HCT116 (cell line): ENCODE results near the gene RTN1. TPM values are rescaled to one million over a fixed set of nuclear protein-coding genes. Genes with fewer than 3 reads are reported as not detected.

Experiments
- ATAC-seq: fragments of 200-7000 bp; cut with Tn5 transposase; 2 replicates; pipeline ENCODE4 v1.9.1; 2020; ENCODE audit warnings: mild to moderate bottlenecking, moderate library complexity
- BruUV-seq: library from RNA; stranded (reverse); fragments of 400-500 nt; replicated peaks from 2 replicates; lab custom pipeline; 2021; lab: Mats Ljungman, UMichigan
- CTCF ChIA-PET: fragments of 300-600 bp; sonication (Branson Sonifier 250); formaldehyde crosslinking; loops from one replicate; lab custom pipeline; 2021; ENCODE audit warnings: antibody characterized with exemption; lab: Charles Lee
- POLR2A ChIA-PET: fragments of 300-600, 350-600 bp; sonication (Branson Sonifier 250); formaldehyde crosslinking; loops from one replicate; lab custom pipeline; 2021; ENCODE audit warnings: antibody characterized with exemption; lab: Charles Lee
- RAD21 ChIA-PET, 2 experiments: fragments of 300-600 bp; sonication (Branson Sonifier 250); formaldehyde crosslinking; loops; one replicate each; lab custom pipeline; 2023; ENCODE audit warnings: low total read pairs in 2 of 2; ENCODE audit not compliant: uncharacterized antibody in 2 of 2, unreplicated experiment in 2 of 2, low non-redundant PET in 1 of 2; lab: Charles Lee
- DNase-seq: peaks from one replicate; pipeline ENCODE4 v3.0.0-alpha.2; 2010; ENCODE audit warnings: low read depth, low spot score
- H2AFZ ChIP-seq: fragments of 200-600 bp; shearing (Covaris generic), sonication (generic); 2 replicates; pipeline ENCODE4 v1.6.1; 2017; ENCODE audit warnings: low read depth, mixed run types, mixed read lengths, antibody characterized with exemption, low read length; ENCODE audit not compliant: poor library complexity, severe bottlenecking
- H3K27ac ChIP-seq: 2 replicates; pipeline ENCODE4 v1.5.1; 2012; ENCODE audit warnings: low read depth, low read length
- H3K27me3 ChIP-seq: fragments of 200-600 bp; sonication (generic); 2 replicates; pipeline ENCODE4 v1.6.1; 2016; ENCODE audit warnings: mixed run types, low read length, mixed read lengths; ENCODE audit not compliant: insufficient read depth
- H3K36me3 ChIP-seq, 2 experiments: fragments of 200-500 bp in 1 of 2; fragments of 200-600 bp in 1 of 2; sonication (Bioruptor generic) in 1 of 2; sonication (generic) in 1 of 2; 2 replicates each; pipeline versions ENCODE4 v1.5.1 to v1.6.1; 2014 to 2016; ENCODE audit warnings: low read length in 2 of 2, inconsistent platforms in 1 of 2, mixed read lengths in 1 of 2, mixed run types in 1 of 2; ENCODE audit not compliant: insufficient read depth in 2 of 2, control insufficient read depth in 1 of 2
- H3K4me1 ChIP-seq, 2 experiments: fragments of 200-600 bp in 1 of 2; sonication (generic) in 1 of 2; 2 replicates each; pipeline versions ENCODE4 v1.5.1 to v1.6.1; 2012 to 2017; ENCODE audit warnings: low read length in 2 of 2, inconsistent platforms in 1 of 2, mild to moderate bottlenecking in 1 of 2, mixed read lengths in 1 of 2, mixed run types in 1 of 2, moderate library complexity in 1 of 2; ENCODE audit not compliant: insufficient read depth in 2 of 2, control insufficient read depth in 1 of 2
- H3K4me2 ChIP-seq: fragments of 200-600 bp; sonication (generic); 2 replicates; pipeline ENCODE4 v1.6.1; 2017; ENCODE audit warnings: mixed run types, low read length, mixed read lengths
- H3K4me3 ChIP-seq, 2 experiments: fragments of 200-600 bp in 1 of 2; sonication (generic) in 1 of 2; replicated peaks in 1 of 2; 2 replicates each; pipeline ENCODE4 v1.5.1; 2011 to 2016; ENCODE audit warnings: low read length in 2 of 2, control low read depth in 1 of 2, low read depth in 1 of 2, mild to moderate bottlenecking in 1 of 2, mixed read lengths in 1 of 2, mixed run types in 1 of 2
- H3K79me2 ChIP-seq: fragments of 200-600 bp; sonication (generic); 2 replicates; pipeline ENCODE4 v1.6.1; 2017; ENCODE audit warnings: mild to moderate bottlenecking, mixed run types, low read length, moderate library complexity, mixed read lengths; ENCODE audit not compliant: insufficient read depth
- H3K9ac ChIP-seq: fragments of 200-600 bp; sonication (generic); 2 replicates; pipeline ENCODE4 v1.6.1; 2016; ENCODE audit warnings: low read length, mixed read lengths
- H3K9me2 ChIP-seq: fragments of 200-600 bp; sonication (generic), shearing (Covaris generic); 2 replicates; pipeline ENCODE4 v1.6.1; 2017; ENCODE audit warnings: mixed run types, mild to moderate bottlenecking, moderate library complexity; ENCODE audit not compliant: insufficient read depth
- H3K9me3 ChIP-seq, 2 experiments: fragments of 200-500 bp in 1 of 2; fragments of 200-600 bp in 1 of 2; sonication (Bioruptor generic) in 1 of 2; sonication (generic) in 1 of 2; 2 replicates each; pipeline ENCODE4 v1.6.1; 2014 to 2017; ENCODE audit warnings: low read length in 2 of 2, mixed read lengths in 2 of 2, inconsistent platforms in 1 of 2, low read depth in 1 of 2, mild to moderate bottlenecking in 1 of 2, mixed run types in 1 of 2, moderate library complexity in 1 of 2; ENCODE audit not compliant: control insufficient read depth in 1 of 2, insufficient read depth in 1 of 2
- H4K20me1 ChIP-seq: fragments of 200-600 bp; sonication (generic), shearing (Covaris generic); 2 replicates; pipeline ENCODE4 v1.6.1; 2017; ENCODE audit warnings: mixed run types, mild to moderate bottlenecking, moderate library complexity; ENCODE audit not compliant: insufficient read depth
- EGR1 ChIP-seq: IDR thresholded peaks from 2 replicates; pipeline ENCODE4 v1.6.1; 2012; ENCODE audit warnings: low read depth
- ELF1 ChIP-seq: IDR thresholded peaks from 2 replicates; pipeline ENCODE4 v1.6.1; 2012; ENCODE audit warnings: low read depth, borderline replicate concordance
- EZH2phosphoT487 ChIP-seq: fragments of 200-600 bp; IDR thresholded peaks from 2 replicates; pipeline ENCODE4 v1.6.1; 2018; ENCODE audit warnings: antibody characterized with exemption, borderline replicate concordance
- JUND ChIP-seq: IDR thresholded peaks from 2 replicates; pipeline ENCODE4 v1.6.1; 2012
- POLR2A ChIP-seq: IDR thresholded peaks from 2 replicates; pipeline ENCODE4 v1.7.0; 2011; ENCODE audit warnings: borderline replicate concordance; ENCODE audit not compliant: insufficient read depth, insufficient read length; ENCODE audit errors: extremely low read depth
- SIN3A ChIP-seq: IDR thresholded peaks from 2 replicates; pipeline ENCODE4 v1.6.1; 2012; ENCODE audit warnings: low read depth
- TCF7L2 ChIP-seq: IDR thresholded peaks from 2 replicates; pipeline ENCODE4 v1.7.0; 2011; ENCODE audit warnings: borderline replicate concordance, inconsistent platforms; ENCODE audit not compliant: insufficient read depth, insufficient read length; ENCODE audit errors: extremely low read depth
- intact Hi-C: fragments of 100-400 bp; cut with micrococcal nuclease; formaldehyde crosslinking; loops from 2 replicates; pipeline ENCODE4 v1.10.0; 2022
- total RNA-seq: library from RNA; stranded (reverse); gene quantifications from one replicate; pipeline ENCODE4 v1.2.1, GENCODE V29; 2021; ENCODE audit not compliant: unreplicated experiment
- TF ChIP-seq, protein P1 (sequence below): IDR thresholded peaks from 2 replicates; pipeline ENCODE4 v1.6.1; 2011; ENCODE audit warnings: mild to moderate bottlenecking, low read length, moderate library complexity; ENCODE audit not compliant: insufficient replicate concordance; ENCODE audit errors: extremely low read depth
- TF ChIP-seq, protein P2 (sequence below): IDR thresholded peaks from 2 replicates; pipeline ENCODE4 v1.6.1; 2012; ENCODE audit warnings: low read depth
- TF ChIP-seq, protein P3 (sequence below): IDR thresholded peaks from 2 replicates; pipeline ENCODE4 v1.6.1; 2012

Gene RTN1
- total RNA-seq, 1 experiment from 2014 or later = 0.57 TPM

DNA sequence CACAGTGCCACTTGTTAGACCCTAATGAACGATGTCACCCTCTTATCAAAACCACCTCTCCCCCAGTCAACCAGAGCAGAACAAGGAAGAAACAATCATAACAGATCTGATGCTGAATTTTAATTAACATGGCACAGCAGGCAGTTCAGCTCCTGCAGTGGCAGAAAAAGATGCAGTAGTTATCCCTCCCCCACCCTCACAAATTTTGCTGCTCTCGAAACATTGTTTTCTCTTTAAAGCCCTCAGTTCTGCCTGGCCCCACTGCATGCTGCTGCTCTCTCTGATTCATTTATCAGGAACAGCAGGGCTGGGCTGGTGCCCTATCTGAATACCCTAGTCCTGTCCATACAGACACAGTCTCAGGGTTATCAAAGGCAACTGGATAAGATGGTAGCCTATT is 306.2 kb downstream of the RTN1 start:
- no peaks in the 10 kb centered on the region for H3K9me3 ChIP-seq
- RAD21 ChIA-PET = no interaction called here
- no peaks in the 10 kb centered on the region for H3K9me2 ChIP-seq
- intact Hi-C loops = no loop called here
- peaks cover 0 to 6% of the 10 kb centered on the region in 2 experiments; a peak in 1 of 4 replicates for H3K4me1 ChIP-seq
- no peaks in the 10 kb centered on the region for H3K79me2 ChIP-seq
- no peaks in the 10 kb centered on the region for H3K27me3 ChIP-seq
- no peaks in the 10 kb centered on the region for H3K36me3 ChIP-seq
- no peak overlapping the region for H3K27ac ChIP-seq
- ATAC-seq (no peak), DNase-seq (no peak)
- no peak overlapping the region for H2AFZ ChIP-seq
- no peak overlapping the region for H3K4me2 ChIP-seq
- TF ChIP-seq ELF1 = no peak
- no peak for TF ChIP-seq TCF7L2
- no peak for TF ChIP-seq EZH2phosphoT487
- TF ChIP-seq SIN3A = no peak
- TF ChIP-seq, protein P1, sequence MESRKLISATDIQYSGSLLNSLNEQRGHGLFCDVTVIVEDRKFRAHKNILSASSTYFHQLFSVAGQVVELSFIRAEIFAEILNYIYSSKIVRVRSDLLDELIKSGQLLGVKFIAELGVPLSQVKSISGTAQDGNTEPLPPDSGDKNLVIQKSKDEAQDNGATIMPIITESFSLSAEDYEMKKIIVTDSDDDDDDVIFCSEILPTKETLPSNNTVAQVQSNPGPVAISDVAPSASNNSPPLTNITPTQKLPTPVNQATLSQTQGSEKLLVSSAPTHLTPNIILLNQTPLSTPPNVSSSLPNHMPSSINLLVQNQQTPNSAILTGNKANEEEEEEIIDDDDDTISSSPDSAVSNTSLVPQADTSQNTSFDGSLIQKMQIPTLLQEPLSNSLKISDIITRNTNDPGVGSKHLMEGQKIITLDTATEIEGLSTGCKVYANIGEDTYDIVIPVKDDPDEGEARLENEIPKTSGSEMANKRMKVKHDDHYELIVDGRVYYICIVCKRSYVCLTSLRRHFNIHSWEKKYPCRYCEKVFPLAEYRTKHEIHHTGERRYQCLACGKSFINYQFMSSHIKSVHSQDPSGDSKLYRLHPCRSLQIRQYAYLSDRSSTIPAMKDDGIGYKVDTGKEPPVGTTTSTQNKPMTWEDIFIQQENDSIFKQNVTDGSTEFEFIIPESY = no peak
- TF ChIP-seq POLR2A = no peak
- TF ChIP-seq, protein P2, sequence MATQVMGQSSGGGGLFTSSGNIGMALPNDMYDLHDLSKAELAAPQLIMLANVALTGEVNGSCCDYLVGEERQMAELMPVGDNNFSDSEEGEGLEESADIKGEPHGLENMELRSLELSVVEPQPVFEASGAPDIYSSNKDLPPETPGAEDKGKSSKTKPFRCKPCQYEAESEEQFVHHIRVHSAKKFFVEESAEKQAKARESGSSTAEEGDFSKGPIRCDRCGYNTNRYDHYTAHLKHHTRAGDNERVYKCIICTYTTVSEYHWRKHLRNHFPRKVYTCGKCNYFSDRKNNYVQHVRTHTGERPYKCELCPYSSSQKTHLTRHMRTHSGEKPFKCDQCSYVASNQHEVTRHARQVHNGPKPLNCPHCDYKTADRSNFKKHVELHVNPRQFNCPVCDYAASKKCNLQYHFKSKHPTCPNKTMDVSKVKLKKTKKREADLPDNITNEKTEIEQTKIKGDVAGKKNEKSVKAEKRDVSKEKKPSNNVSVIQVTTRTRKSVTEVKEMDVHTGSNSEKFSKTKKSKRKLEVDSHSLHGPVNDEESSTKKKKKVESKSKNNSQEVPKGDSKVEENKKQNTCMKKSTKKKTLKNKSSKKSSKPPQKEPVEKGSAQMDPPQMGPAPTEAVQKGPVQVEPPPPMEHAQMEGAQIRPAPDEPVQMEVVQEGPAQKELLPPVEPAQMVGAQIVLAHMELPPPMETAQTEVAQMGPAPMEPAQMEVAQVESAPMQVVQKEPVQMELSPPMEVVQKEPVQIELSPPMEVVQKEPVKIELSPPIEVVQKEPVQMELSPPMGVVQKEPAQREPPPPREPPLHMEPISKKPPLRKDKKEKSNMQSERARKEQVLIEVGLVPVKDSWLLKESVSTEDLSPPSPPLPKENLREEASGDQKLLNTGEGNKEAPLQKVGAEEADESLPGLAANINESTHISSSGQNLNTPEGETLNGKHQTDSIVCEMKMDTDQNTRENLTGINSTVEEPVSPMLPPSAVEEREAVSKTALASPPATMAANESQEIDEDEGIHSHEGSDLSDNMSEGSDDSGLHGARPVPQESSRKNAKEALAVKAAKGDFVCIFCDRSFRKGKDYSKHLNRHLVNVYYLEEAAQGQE = no peak
- TF ChIP-seq EGR1 = no peak
- no peak for TF ChIP-seq JUND
- TF ChIP-seq, protein P3, sequence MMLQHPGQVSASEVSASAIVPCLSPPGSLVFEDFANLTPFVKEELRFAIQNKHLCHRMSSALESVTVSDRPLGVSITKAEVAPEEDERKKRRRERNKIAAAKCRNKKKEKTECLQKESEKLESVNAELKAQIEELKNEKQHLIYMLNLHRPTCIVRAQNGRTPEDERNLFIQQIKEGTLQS = no peak
- H3K9ac ChIP-seq = no peak overlapping the region
- no TSS peak for BruUV-seq
- H4K20me1 ChIP-seq = no peaks in the 10 kb centered on the region
- CTCF ChIA-PET = interaction anchor here (2.8 kb wide), 1 partner anchor 12 kb away, joined by 10 read pairs; the partner anchor contains the start of gene CCDC175
- POLR2A ChIA-PET = no interaction called here
- H3K4me3 ChIP-seq = no peak overlapping the region
